ENCODE measurements around the gene BIRC7.

Gene BIRC7

GRCh38 chr20:63264000-63264399, 28.3 kb downstream of the BIRC7 start:
- H3K4me2 ChIP-seq, result no peak overlapping the region
- 0 out of 22 replicates have a peak, but pooled peaks cover 0 to 3% (median 0%) of the 10 kb centered on the region in 11 experiments for H3K9me3 ChIP-seq (replicated peaks in 1 of 11)
- no peak for TF ChIP-seq Cebpa-rat (IDR thresholded peaks at IDR 0.05)
- H3K4me3 ChIP-seq, result no peak overlapping the region
- no peak overlapping the region for H3K27ac ChIP-seq
- no peak overlapping the region for H3K9ac ChIP-seq
- H4K20me1 ChIP-seq, result peaks cover 0 to 30% (median 16%) of the 10 kb centered on the region in 11 experiments; a peak in 14 of 22 replicates
- H3K4me1 ChIP-seq, result peaks cover 23 to 63% (median 51%) of the 10 kb centered on the region in 10 experiments; a peak in 19 of 20 replicates
- peaks cover 0 to 44% (median 5%) of the 10 kb centered on the region in 11 experiments; a peak in 13 of 22 replicates for H3K27me3 ChIP-seq
- no peaks in the 10 kb centered on the region for H3K36me3 ChIP-seq

GRCh38 chr20:63264519-63264918, 28.8 kb downstream of the BIRC7 start:
- Histone ChIP-seq H3K4me2 (no peak overlapping the region), H3K9ac (no peak overlapping the region), H3K36me3 (no peaks in the 10 kb centered on the region), H3K27ac (no peak overlapping the region), H3K4me3 (no peak overlapping the region), H3K9me3 (replicated peaks in 1 of 11) (no peaks in the 10 kb centered on the region), H4K20me1 (peaks cover 0 to 26% (median 16%) of the 10 kb centered on the region in 11 experiments; a peak in 14 of 22 replicates), H3K4me1 (peaks cover 17 to 58% (median 46%) of the 10 kb centered on the region in 10 experiments; a peak in 19 of 20 replicates), H3K27me3 (peaks cover 0 to 39% (median 5%) of the 10 kb centered on the region in 11 experiments; a peak in 13 of 22 replicates)
- TF ChIP-seq Cebpa-rat (IDR thresholded peaks at IDR 0.05), result no peak

GRCh38 chr20:63265891-63266515, 30.3 kb downstream of the BIRC7 start:
- H3K4me2 ChIP-seq, result no peak overlapping the region
- H3K9ac ChIP-seq, result no peak overlapping the region
- H3K27ac ChIP-seq, result no peak overlapping the region
- H3K36me3 ChIP-seq, result no peaks in the 10 kb centered on the region
- no peaks in the 10 kb centered on the region for H3K9me3 ChIP-seq (replicated peaks in 1 of 11)
- H3K4me1 ChIP-seq, result peaks cover 10 to 43% (median 32%) of the 10 kb centered on the region in 10 experiments; a peak in 19 of 20 replicates
- peaks cover under 1 to 27% (median 11%) of the 10 kb centered on the region in 11 experiments; a peak in 14 of 22 replicates for H3K27me3 ChIP-seq
- peaks cover 0 to 14% (median 3%) of the 10 kb centered on the region in 11 experiments; a peak in 10 of 22 replicates for H4K20me1 ChIP-seq
- no peak for TF ChIP-seq Cebpa-rat (IDR thresholded peaks at IDR 0.05)
- no peak overlapping the region for H3K4me3 ChIP-seq

- no peak for TF ChIP-seq Cebpa-rat (IDR thresholded peaks at IDR 0.05)
- no peaks in the 10 kb centered on the region for H3K36me3 ChIP-seq
- 0 out of 22 replicates have a peak, but pooled peaks cover 0 to 5% (median 0%) of the 10 kb centered on the region in 11 experiments for H4K20me1 ChIP-seq
- no peak overlapping the region for H3K27ac ChIP-seq
- peak overlapping the region in 8 of 11 experiments; percentile 36 to 65 (median 48); a peak in 15 of 22 replicates for H3K4me2 ChIP-seq
- no peak overlapping the region for H3K4me3 ChIP-seq
- no peak overlapping the region for H3K9ac ChIP-seq
- H3K27me3 ChIP-seq, result peaks cover 6 to 23% (median 12%) of the 10 kb centered on the region in 11 experiments; a peak in 13 of 22 replicates
- H3K4me1 ChIP-seq, result peaks cover 3 to 34% (median 21%) of the 10 kb centered on the region in 10 experiments; a peak in 16 of 20 replicates
- no peaks in the 10 kb centered on the region for H3K9me3 ChIP-seq (replicated peaks in 1 of 11)
Measured at GRCh38 chr20:63267691-63268090, 32.0 kb downstream of the BIRC7 start.

- Histone ChIP-seq H3K4me3 (no peak overlapping the region), H3K4me2 (peak overlapping the region in 7 of 11 experiments; percentile 36 to 65 (median 54); a peak in 12 of 22 replicates), H3K9ac (no peak overlapping the region), H4K20me1 (peaks cover 0 to 5% (median 2%) of the 10 kb centered on the region in 11 experiments; a peak in 5 of 22 replicates), H3K9me3 (replicated peaks in 1 of 11) (no peaks in the 10 kb centered on the region), H3K27ac (no peak overlapping the region), H3K4me1 (peaks cover 3 to 31% (median 19%) of the 10 kb centered on the region in 10 experiments; a peak in 16 of 20 replicates), H3K27me3 (peaks cover 5 to 19% (median 12%) of the 10 kb centered on the region in 11 experiments; a peak in 12 of 22 replicates), H3K36me3 (no peaks in the 10 kb centered on the region)
- TF ChIP-seq Cebpa-rat (IDR thresholded peaks at IDR 0.05), result no peak
Measured at GRCh38 chr20:63268256-63268655, 32.6 kb downstream of the BIRC7 start.

- Histone ChIP-seq H3K9me3 (replicated peaks in 1 of 11) (no peaks in the 10 kb centered on the region), H3K27me3 (peaks cover 5 to 19% (median 12%) of the 10 kb centered on the region in 11 experiments; a peak in 12 of 22 replicates), H3K4me1 (peaks cover 7 to 36% (median 24%) of the 10 kb centered on the region in 10 experiments), H3K4me2 (0 out of 22 replicates have a peak overlapping the region, but pooled peaks of 3 of the 11 experiments have one; percentile 40 to 57 (median 57)), H3K9ac (no peak overlapping the region), H3K4me3 (no peak overlapping the region), H3K27ac (no peak overlapping the region), H4K20me1 (peaks cover 4 to 10% (median 8%) of the 10 kb centered on the region in 11 experiments; a peak in 20 of 22 replicates), H3K36me3 (no peaks in the 10 kb centered on the region)
- TF ChIP-seq Cebpa-rat (IDR thresholded peaks at IDR 0.05), result no peak
Measured at GRCh38 chr20:63268671-63269439, 33.1 kb downstream of the BIRC7 start.

GRCh38 chr20:63269724-63270123, 34.0 kb downstream of the BIRC7 start:
- Histone ChIP-seq H3K27ac (no peak overlapping the region), H3K27me3 (peaks cover 0 to 19% (median 12%) of the 10 kb centered on the region in 11 experiments; a peak in 11 of 22 replicates), H3K9ac (no peak overlapping the region), H3K4me3 (no peak overlapping the region), H3K9me3 (replicated peaks in 1 of 11) (no peaks in the 10 kb centered on the region), H3K4me1 (peaks cover 15 to 42% (median 31%) of the 10 kb centered on the region in 10 experiments), H3K4me2 (no peak overlapping the region), H4K20me1 (peaks cover 12 to 18% (median 15%) of the 10 kb centered on the region in 11 experiments), H3K36me3 (peaks cover 0 to 4% (median 0%) of the 10 kb centered on the region in 11 experiments; a peak in 5 of 22 replicates)
- TF ChIP-seq Cebpa-rat (IDR thresholded peaks at IDR 0.05), result no peak

GRCh38 chr20:63270606-63271325, 35.1 kb downstream of the BIRC7 start:
- no peak overlapping the region for H3K27ac ChIP-seq
- H3K9ac ChIP-seq, result no peak overlapping the region
- H3K27me3 ChIP-seq, result peaks cover 0 to 19% (median 12%) of the 10 kb centered on the region in 11 experiments; a peak in 11 of 22 replicates
- peaks cover 19 to 48% (median 35%) of the 10 kb centered on the region in 10 experiments for H3K4me1 ChIP-seq
- H3K9me3 ChIP-seq (replicated peaks in 1 of 11), result no peaks in the 10 kb centered on the region
- no peak overlapping the region for H3K4me2 ChIP-seq
- H3K36me3 ChIP-seq, result peaks cover 4 to 14% (median 7%) of the 10 kb centered on the region in 11 experiments; a peak in 21 of 22 replicates
- no peak for TF ChIP-seq Cebpa-rat (IDR thresholded peaks at IDR 0.05)
- peaks cover 22 to 28% (median 26%) of the 10 kb centered on the region in 11 experiments for H4K20me1 ChIP-seq
- no peak overlapping the region for H3K4me3 ChIP-seq

All from BLaER1 treated with 17β-estradiol and CSF1 and Interleukin-3, amounts not matched to agents 10 nM and 100 nM (cell line).